ENCODE measurements around the gene PERCC1. TPM values are rescaled to one million over a fixed set of nuclear protein-coding genes. Genes with fewer than 3 reads are reported as not detected.

The PERCC1 gene
- total RNA-seq, 4 donors from 2014 or later: not detected

- intact Hi-C loops (cut with DNase I): no loop called here
- Histone ChIP-seq H3K4me1 (peaks cover 0 to 13% (median 0%) of the 10 kb centered on the region in 3 donors), H3K27me3 (peaks cover 0 to 10% (median 0%) of the 10 kb centered on the region in 4 donors), H3K9me3 (no peaks in the 10 kb centered on the region), H3K27ac (no peak overlapping the region), H3K36me3 (no peaks in the 10 kb centered on the region), H3K4me3 (no peak overlapping the region)
- TF ChIP-seq CTCF (IDR thresholded peaks at IDR 0.05) (no peak), POLR2A (IDR thresholded peaks at IDR 0.05) (no peak)
- no peak for DNase-seq
- WGBS, 2 donors: 47 to 78% methylated on average over 17 to 26 of the region's 28 CpGs
Measured at GRCh38 chr16:1481906-1482835, 51.3 kb downstream of the PERCC1 start.

Other genes starting within 250 kb of the PERCC1 start
- gene TPSG1, start 205.8 kb upstream of the PERCC1 start, total RNA-seq: under 1 TPM in 1 of 4 donors, not detected in 3; 0.27 TPM
- gene TPSB2, start 200.9 kb upstream of the PERCC1 start, total RNA-seq: 100 to 1,000 TPM in 1 of 4 donors, 10 to 100 TPM in 2, 1 to 10 TPM in 1; 4.0 to 537 (median 20.2) TPM
- gene TPSAB1, start 190.4 kb upstream of the PERCC1 start, total RNA-seq: 100 to 1,000 TPM in 1 of 4 donors, 10 to 100 TPM in 2, 1 to 10 TPM in 1; 3.0 to 395 (median 16.7) TPM
- 1 to 10 TPM in 1 of 4 donors, under 1 TPM in 1, not detected in 2; 0.91 to 5.9 TPM for gene TPSD1, start 175.0 kb upstream of the PERCC1 start, total RNA-seq
- 10 to 100 TPM; 31.8 to 88.1 (median 76.3) TPM for gene UBE2I, start 121.4 kb upstream of the PERCC1 start, total RNA-seq
- 1 to 10 TPM in 2 of 4 donors, under 1 TPM in 2; 0.68 to 2.7 (median 1.00) TPM for gene BAIAP3, start 97.4 kb upstream of the PERCC1 start, total RNA-seq
- gene TSR3, start 79.2 kb upstream of the PERCC1 start, total RNA-seq: 10 to 100 TPM; 57.6 to 87.4 (median 70.5) TPM
- 10 to 100 TPM; 21.6 to 46.9 (median 37.8) TPM for gene GNPTG, start 79.1 kb upstream of the PERCC1 start, total RNA-seq
- 10 to 100 TPM in 2 of 4 donors, 1 to 10 TPM in 2; 5.9 to 17.2 (median 10.6) TPM for gene UNKL, start 16.4 kb upstream of the PERCC1 start, total RNA-seq
- 10 to 100 TPM; 14.7 to 22.6 (median 19.7) TPM for gene UQCC4, start 10.3 kb upstream of the PERCC1 start, total RNA-seq
- gene CCDC154, start 13.5 kb downstream of the PERCC1 start, total RNA-seq: under 1 TPM in 1 of 4 donors, not detected in 3; 0.95 TPM
- gene CLCN7, start 44.0 kb downstream of the PERCC1 start, total RNA-seq: 10 to 100 TPM; 21.5 to 41.2 (median 33.6) TPM
- gene PTX4, start 57.9 kb downstream of the PERCC1 start, total RNA-seq: not detected
- 10 to 100 TPM; 17.0 to 29.3 (median 21.4) TPM for gene TELO2, start 62.3 kb downstream of the PERCC1 start, total RNA-seq
- 10 to 100 TPM in 1 of 4 donors, 1 to 10 TPM in 3; 4.3 to 32.4 (median 7.9) TPM for gene TMEM204, start 102.6 kb downstream of the PERCC1 start, total RNA-seq
- gene IFT140, start 181.0 kb downstream of the PERCC1 start, total RNA-seq: 10 to 100 TPM in 1 of 4 donors, 1 to 10 TPM in 3; 3.7 to 12.0 (median 6.8) TPM
- gene CRAMP1, start 181.3 kb downstream of the PERCC1 start, total RNA-seq: 1 to 10 TPM; 5.2 to 9.9 (median 8.0) TPM
- 10 to 100 TPM; 45.6 to 68.0 (median 48.6) TPM for gene JPT2, start 247.2 kb downstream of the PERCC1 start, total RNA-seq